ENCODE measurements around the gene HOMER2.
A peak's percentile ranks its signal among the peaks of the same experiment; 100 is the strongest.
"Not testable (repeated sequence)": the region's sequence is repeated elsewhere in the genome, so short reads cannot be mapped to it uniquely, and the experiment has no call there.

HOMER2 gene

DNA sequence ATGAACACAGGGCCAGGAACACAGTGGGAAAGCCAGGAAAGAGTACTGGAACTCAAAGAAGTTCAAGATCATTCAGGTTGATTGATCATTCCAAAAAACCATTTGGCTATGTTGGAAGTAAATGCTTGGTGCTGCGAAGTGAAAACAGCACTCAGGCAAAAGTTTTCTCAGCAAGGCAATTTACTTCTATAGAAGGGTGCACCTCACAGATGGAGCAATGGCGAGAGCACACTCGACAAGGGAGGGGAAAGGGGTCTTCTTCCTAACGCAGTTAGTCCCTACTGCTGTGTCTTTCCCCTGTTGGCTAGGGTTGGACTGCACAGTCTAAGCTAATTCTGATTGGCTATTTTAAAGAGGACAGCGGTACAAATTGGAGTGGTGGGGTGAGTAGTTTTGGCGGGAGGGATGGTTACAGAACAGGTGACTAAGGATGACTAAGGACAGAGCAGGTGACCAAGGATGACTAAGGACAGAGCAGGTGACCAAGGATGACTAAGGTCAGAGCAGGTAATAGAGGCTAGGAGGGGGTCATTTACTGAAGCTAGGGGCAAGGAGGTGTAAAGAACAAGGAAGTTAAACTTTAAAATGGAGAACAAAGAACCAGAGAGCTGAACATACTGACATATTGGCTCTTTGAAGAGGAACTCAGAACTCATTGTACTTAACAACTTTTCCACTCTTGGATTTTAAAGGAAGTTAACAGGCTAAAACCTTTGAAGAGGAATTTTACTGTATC, 43.3 kb downstream of the HOMER2 start:
- no peak for DNase-seq (ENCODE audit: low read depth)
- no peak overlapping the region for H3K4me3 ChIP-seq (ENCODE audit: low read depth, low read length)

DNA sequence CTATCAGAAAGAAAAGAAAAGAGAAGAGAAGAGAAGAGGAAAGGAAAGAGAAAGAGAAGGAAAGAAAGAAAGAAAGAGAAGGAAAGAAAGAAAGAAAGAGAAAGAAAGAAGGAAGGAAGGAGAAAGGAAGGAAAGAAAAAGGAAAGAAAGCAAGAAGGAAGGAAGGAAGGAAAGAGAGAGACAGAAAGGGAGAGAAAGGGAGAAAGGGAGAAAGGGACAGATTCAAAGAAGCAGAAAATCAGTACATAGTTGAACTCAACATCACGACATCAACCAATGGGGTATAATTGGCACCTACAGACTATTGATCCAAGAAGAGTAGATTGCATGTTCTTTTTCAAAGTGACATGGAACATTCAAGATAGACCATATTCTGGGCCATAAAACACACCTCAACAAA, 45.2 kb downstream of the HOMER2 start:
- H3K4me3 ChIP-seq (ENCODE audit: low read depth, low read length) = no peak overlapping the region

DNA sequence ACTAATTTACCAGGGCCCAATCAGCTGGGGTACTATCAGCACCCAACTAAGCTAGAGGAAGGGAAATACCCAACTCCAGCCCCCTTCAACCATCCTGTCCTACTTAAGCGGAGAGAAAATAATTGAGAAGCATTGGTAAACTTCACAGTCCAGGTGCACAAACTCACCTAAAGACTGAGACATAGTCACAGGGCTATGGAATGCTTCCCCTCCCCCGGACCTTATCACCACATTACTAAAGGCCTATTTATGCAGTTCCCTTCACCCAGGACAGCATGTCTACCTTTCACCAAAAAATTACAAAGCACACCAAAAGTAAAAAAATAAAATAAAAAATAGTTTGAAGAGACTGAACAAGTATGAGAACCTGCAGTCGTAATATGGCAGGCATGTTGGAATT, 47.9 kb downstream of the HOMER2 start:
- no peak for DNase-seq (ENCODE audit: low read depth)
- H3K4me3 ChIP-seq (ENCODE audit: low read depth, low read length) = no peak overlapping the region

More for the DNA sequence above, 45.2 kb downstream of the HOMER2 start:
- DNase-seq (ENCODE audit: low read depth) = no peak

DNA sequence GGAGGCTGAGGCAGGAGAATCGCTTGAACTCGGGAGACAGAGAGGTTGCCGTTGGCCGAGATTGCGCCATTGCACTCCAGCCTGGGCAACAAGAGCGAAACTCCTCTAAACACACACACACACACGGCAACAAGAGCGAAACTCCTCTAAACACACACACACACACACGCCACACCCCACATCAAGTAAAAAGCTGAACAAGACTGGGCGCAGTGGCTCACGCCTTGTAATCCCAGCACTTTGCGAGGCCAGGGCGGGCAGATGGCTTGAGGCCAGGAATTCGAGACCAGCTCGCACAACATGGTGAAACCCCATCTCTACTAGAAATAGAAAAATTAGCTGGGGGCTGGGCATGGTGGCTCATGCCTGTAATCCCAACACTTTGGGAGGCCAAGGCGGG, 49.0 kb downstream of the HOMER2 start:
- H3K4me3 ChIP-seq (ENCODE audit: low read depth, low read length) = no peak overlapping the region

DNA sequence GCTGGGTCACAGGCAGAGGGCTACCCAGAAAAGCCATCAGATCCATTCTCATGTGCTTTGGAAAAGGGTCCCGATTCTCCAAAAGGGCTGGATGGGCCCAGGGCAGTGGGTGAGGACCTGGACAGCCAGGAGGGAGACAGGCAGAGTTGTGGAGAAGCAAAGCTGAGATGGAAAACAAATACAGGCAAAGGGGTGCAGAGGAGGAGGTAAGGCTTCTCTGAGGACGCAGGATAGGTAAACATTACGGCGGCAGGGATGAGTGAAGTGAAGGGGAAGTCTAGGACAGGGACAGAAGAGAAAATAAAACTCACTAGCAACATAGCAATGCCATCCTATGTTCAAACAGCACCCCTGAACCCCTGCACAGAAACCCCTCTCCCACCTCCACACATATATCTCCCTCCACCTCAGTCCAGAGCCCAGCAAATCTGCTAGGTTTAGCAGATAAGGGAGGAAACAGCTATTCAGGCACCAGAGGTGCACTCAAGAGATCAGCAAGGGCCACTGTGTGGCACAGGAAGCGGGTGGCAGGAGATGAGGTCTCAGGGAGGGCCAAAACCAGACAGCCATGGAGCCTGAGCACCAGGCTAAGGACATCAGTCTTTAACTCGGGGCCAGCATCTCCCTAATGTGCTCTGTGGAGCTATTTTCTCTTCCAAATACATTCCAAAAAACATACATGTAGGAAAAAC, 51.3 kb downstream of the HOMER2 start:
- DNase-seq (ENCODE audit: low read depth) = no peak
- no peak overlapping the region for H3K4me3 ChIP-seq (ENCODE audit: low read depth, low read length)

More for the DNA sequence above, 49.0 kb downstream of the HOMER2 start:
- DNase-seq (ENCODE audit: low read depth) = no peak

DNA sequence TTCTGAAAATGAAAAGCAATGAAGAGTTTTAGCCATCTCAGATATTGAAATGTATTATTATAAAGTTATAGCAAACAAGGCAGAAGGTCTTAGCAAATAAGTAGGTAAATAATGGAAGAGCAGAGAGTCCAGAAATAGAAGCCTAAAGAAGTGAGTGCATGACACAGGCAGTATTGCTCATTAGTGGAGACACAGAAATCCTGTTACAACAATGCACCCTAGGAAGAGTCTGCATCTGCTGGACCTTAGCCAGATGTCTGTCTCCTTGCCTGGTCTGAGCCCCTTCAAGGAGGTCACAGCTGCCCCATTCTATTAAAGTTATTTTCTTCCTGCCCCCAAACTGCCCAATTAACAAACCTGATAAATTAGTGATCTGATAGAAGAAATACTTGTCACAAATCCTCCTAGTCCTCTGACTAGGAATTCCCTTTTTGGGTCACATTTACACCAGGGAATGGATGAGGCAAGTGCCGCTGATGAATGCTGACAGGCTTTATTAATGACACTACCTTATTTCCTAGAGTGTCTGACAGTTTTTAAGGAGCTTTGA, 51.9 kb downstream of the HOMER2 start:
- DNase-seq (ENCODE audit: low read depth) = no peak
- H3K4me3 ChIP-seq (ENCODE audit: low read depth, low read length) = no peak overlapping the region

DNA sequence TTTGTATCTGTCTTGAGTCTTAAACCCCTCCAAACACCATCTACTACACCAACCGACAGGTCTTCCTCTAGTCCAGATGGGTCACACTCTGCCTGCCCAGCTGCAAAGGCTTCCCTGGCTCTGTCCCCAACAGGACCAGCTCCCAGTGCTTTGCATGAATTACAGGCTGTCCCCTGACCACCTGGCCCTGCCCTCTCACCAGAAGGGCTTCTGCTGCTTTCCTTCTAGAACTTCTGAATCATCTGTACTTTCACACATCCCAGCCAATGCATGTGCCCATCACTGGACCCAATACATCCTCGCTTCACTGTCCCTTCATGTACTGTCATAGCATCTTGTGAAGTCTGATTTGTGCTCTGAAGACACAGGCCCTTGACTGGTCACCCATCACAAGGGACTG, 53.6 kb downstream of the HOMER2 start:
- no peak for DNase-seq (ENCODE audit: low read depth)

DNA sequence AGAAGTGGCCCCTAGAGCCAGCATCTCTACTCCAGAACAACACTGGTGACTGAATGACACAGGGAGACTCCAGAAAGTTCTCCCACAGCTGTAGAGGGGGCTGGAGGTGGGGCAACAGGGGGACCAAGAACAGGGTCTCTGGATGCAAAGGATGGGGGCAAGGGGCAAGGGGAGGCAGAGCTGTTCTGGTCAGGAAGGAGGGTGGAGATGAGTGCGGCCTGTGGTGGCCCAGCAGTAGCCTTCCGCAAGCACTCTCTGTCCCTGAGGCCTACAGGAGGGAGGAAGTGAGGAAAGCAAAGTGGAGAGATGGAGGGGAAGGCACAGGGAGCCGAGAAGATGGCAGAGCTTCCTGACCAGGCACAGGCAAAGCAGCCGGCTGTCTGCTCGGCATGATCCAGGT, 56.5 kb downstream of the HOMER2 start:
- no peak overlapping the region for H3K4me3 ChIP-seq (ENCODE audit: low read depth, low read length)
- DNase-seq (ENCODE audit: low read depth) = no peak

More for the DNA sequence above, 53.6 kb downstream of the HOMER2 start:
- H3K4me3 ChIP-seq (ENCODE audit: low read depth, low read length) = no peak overlapping the region

DNA sequence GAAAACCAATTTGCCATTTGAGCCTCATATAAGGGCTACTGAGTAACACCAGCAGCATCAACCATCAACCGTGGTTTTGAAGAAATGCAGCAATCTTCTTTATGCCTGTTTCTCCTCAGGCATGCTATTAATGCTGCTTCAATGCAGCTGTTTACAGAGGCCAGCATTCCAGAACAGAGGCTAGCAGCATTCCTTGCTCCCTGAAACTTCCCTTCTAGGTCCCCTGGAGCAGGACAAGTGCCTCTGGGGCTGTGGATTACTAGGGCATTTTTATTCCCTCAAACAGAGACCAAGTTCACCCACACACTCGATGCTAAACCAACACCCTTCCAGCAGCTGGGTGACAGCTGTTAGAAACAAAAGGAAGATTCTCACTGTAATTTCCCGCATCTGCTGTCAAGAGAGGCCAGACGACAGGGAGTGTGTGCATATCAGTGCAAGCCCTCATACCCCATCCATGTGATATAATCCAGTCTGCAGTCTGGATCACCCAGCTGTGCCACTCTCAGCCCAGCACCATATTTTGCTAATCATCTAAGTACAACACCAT, 57.5 kb downstream of the HOMER2 start:
- DNase-seq (ENCODE audit: low read depth) = peak; percentile 63
- H3K4me3 ChIP-seq (ENCODE audit: low read depth, low read length) = no peak overlapping the region

DNA sequence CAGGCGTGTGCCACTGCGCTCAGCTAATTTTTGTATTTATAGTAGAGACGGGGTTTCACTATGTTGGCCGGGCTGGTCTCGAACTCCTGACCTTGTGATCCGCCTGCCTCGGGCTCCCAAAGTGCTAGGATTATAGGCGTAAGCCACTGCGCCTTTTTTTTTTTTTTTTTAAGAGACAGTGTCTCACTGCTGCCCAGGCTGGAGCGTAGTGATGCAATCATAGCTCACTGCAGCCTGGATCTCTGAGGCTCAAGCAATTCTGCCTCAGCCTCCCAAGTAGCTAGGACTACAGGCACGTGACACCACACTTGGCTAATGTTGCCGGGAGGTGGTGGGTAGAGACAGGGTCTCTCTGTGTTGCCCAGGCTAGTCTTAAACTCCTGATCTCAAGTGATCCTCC, 59.0 kb downstream of the HOMER2 start:
- H3K4me3 ChIP-seq (ENCODE audit: low read depth, low read length); DNase-seq (ENCODE audit: low read depth): not testable (repeated sequence)

DNA sequence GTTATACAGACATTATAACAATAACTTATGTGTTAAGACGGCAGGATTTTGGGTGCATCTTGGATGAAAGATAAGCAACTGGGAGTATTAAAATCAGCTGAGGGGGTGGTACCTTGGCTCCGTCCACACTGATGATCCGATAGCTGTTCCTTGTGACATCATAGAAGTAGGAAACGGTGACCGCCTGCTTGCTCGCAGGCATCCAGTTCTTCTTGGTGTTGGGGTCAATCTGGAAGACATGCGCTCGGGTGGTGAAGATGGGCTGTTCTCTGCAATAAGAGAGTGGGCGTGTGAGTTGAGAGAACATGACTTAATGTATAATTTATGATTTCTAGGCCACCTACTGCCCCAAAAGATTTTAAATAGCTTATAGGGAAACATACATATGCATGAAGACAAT, 59.9 kb downstream of the HOMER2 start:
- DNase-seq (ENCODE audit: low read depth) = no peak
- no peak overlapping the region for H3K4me3 ChIP-seq (ENCODE audit: low read depth, low read length)

DNA sequence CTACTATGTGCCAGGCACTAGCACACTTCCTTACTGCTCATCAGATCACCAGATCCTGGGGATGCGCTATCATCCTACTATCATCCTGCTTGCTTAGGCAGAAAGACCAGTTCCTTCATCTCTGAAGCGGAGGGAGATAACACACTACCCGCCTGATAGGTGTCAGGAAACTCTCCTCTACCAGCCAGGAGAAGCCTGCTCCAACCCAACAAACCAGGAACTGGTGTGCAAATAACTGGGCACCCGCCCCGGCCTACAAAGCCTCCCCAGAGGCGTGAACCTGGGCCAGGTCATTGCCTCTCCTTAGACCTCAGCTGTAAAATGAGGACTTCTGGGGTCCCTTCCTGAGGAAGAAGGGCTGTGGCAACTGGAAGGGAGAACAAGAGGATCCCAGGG, 61.5 kb downstream of the HOMER2 start:
- DNase-seq (ENCODE audit: low read depth) = no peak

DNA sequence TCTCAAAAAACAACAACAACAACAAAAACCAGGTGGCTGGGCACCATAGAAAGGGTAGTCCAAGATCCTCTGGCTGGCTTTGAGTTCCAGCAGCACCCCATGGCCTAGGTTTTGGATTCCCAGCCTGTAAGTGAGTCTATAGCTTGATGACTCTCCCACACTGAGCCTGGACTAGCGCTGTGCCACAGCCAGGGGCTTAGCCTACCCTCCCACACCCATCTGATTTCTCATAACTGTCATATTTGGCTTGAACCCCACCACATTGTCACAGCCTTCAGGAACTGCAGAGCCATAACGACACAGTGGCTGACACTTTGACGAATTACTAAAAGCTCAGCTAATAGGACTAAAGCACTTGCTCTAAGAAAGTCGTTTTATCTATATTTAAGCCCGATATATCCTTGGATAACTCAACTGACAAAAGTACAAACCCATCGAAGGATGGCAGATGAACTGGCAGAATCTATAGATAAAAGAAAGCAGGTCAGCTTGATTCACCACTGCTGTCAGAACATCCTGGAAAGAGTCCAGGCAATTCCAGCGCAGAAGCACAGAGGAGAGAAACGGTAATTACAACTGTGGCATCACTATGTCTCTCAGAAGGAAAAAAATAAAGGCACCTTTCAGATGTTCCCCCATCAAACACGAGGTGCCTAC, 62.1 kb downstream of the HOMER2 start:
- H3K4me3 ChIP-seq (ENCODE audit: low read depth, low read length) = no peak overlapping the region
- DNase-seq (ENCODE audit: low read depth) = no peak

More for the DNA sequence above, 61.5 kb downstream of the HOMER2 start:
- no peak overlapping the region for H3K4me3 ChIP-seq (ENCODE audit: low read depth, low read length)

DNA sequence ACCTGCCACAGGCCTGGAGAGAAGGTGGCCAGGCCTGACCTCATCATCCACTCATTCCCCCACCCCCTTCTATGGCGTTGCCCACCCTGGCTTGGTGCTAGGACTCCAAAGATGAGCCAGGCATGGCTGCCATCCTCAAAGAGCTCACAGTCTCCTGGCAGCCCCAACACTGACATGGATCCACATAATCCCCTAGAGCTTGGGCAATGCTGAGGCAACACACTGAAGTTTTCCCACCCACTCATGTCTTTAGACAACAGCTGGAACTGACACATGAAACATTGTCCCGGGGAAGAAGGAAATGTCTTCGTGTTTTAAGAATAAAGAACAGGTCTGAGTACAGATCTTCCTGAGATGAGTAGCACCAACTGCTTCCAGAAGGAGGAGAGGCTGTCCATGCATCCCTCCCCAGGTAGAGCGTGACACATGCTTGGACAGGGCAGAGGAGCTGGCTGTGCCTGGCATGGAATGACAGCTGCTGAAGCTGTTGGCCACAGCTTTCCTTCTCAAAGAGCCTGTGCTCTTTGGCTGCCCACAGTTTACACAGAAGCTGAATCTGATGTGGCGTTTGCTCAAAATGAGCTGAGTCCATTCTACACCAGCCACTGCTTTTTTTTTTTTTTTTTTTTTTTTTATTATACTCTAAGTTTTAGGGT, 70.1 kb downstream of the HOMER2 start:
- DNase-seq (ENCODE audit: low read depth) = peak; percentile 6
- no peak overlapping the region for H3K4me3 ChIP-seq (ENCODE audit: low read depth, low read length)

DNA sequence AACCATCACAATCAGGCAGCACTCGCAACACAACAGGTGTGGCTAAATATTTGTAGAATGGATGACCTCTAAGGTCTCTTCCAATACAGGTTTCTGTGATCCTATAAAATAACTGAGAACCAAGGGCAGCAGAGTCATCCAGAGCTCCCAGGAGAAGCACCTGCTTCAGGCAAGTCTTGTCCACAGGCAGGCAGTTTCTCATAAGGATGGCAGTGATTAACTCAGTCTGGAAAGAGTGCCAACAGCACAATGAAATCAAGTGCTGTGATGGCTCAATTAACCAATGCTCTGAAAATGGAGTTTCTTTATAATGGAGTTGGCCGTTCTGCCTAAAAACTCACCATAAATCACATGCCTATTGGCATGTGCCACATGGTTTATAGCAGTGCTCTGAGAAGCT, 70.8 kb downstream of the HOMER2 start:
- H3K4me3 ChIP-seq (ENCODE audit: low read depth, low read length) = no peak overlapping the region
- DNase-seq (ENCODE audit: low read depth) = no peak

DNA sequence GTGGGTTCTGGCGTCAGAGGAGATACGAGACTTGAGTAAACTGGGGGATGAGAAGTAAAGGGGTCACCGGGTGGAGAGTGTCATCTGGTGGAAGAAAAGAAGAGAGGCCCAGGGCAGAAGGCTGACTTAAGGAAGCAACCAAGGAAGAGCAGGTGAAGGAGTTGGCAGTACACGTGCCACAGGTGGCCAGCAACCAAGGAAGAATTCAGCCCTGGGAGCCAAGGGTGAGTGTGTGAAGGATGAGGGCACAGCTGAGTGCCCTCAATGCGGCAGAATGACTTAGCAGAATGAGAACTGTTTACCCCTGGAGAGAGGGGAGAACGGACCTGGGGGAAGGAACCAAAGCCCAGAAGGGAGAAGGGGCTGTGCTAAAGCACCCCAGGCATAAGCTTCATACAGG, 71.8 kb downstream of the HOMER2 start:
- no peak for DNase-seq (ENCODE audit: low read depth)
- no peak overlapping the region for H3K4me3 ChIP-seq (ENCODE audit: low read depth, low read length)

DNA sequence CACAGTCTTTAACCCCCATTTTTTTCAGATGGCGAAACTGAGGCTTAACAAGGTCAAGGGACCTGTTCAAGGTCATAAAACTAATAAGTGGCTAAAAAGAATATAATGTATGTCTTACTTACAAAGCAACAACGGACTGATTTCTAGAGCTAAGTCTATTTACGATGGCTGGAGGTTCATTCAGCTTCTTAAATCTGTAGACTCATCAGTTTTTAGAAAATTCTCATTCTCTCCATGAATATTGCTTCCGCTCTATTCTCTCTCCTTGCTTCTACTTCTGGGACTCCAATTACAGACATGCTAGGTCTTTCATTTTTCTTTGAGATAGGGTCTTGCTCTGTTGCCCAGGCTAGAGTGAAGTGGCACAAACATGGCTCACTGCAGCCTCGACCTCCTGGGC, 74.2 kb downstream of the HOMER2 start:
- no peak for DNase-seq (ENCODE audit: low read depth)
- no peak overlapping the region for H3K4me3 ChIP-seq (ENCODE audit: low read depth, low read length)

DNA sequence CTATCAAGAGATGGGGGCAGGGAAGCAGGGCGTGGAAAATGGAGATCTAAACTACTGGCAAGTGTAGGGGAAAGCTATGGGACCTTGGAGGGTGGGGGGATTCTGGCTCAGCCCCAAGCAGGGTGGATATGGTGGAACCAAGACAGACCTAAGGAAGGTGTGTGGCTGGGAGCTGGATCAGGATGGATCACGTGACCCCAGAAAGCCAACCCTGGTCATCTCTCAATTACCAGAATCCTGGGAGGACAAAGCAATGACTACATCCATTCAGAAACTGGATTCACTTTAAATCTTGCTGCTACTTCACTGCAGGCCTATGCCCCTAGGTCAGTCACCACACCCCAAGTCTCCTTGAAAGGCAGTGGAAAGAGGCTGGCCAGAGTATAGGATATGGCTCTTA, 74.7 kb downstream of the HOMER2 start:
- DNase-seq (ENCODE audit: low read depth) = no peak
- no peak overlapping the region for H3K4me3 ChIP-seq (ENCODE audit: low read depth, low read length)

DNA sequence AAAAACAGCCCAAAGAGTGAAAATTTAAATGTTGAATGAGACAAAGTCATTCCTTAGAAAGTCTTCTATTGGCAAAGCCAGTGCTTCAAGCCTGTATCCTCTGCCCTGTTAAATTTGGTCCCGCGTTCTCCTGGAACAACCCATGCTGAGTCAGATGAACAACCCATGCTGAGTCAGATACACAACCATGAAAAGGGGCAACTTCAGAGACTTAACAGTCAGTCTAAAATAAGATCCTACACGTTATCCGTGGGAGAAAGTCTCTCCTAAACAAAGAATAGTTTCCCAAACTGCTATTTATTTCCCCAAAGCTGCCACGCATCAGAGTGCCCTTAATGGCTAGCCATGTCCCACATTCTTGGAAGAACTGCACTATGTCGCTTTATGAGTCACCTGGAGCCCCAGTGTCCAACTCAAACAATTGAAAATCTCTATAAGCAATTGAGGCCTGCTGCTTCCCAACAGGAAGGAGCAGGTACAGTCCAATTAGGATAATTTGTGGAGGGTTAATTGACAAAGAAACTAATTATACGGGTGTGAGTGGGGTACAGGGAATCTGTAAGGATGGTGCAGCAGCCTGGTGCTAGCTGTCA, 77.0 kb downstream of the HOMER2 start:
- DNase-seq (ENCODE audit: low read depth) = peak; percentile 37

More for the DNA sequence above, 77.0 kb downstream of the HOMER2 start:
- no peak overlapping the region for H3K4me3 ChIP-seq (ENCODE audit: low read depth, low read length)
